OCI-LY3 (cell line): ENCODE data around the gene EGR4.
"Not testable (repeated sequence)": the region's sequence is repeated elsewhere in the genome, so short reads cannot be mapped to it uniquely, and the experiment has no call there.

Experiments
- H2AFZ ChIP-seq: fragments of 200-600, 300-600 bp; shearing (Covaris generic); 2 replicates; pipeline ENCODE4 v1.6.0; 2014; ENCODE audit warnings: antibody characterized with exemption, low read depth, low read length
- H3K27ac ChIP-seq: fragments of 200-600, 300-600 bp; sonication (generic); 2 replicates; pipeline ENCODE4 v1.5.1; 2014; ENCODE audit warnings: mild to moderate bottlenecking, low read length, moderate library complexity, mixed read lengths
- H3K27me3 ChIP-seq: fragments of 200-600, 300-600 bp; sonication (generic); 2 replicates; pipeline ENCODE4 v1.6.1; 2014; ENCODE audit warnings: low read depth, low read length, mixed read lengths
- H3K36me3 ChIP-seq: fragments of 200-600, 300-600 bp; sonication (generic); replicated peaks from 2 replicates; pipeline ENCODE3; 2014; ENCODE audit warnings: low read depth, low read length, mixed read lengths
- H3K4me1 ChIP-seq: fragments of 300-600, 200-600 bp; sonication (generic); 2 replicates; pipeline ENCODE4 v1.6.1; 2014; ENCODE audit warnings: low read length, mixed read lengths
- H3K4me2 ChIP-seq: fragments of 200-600, 300-600 bp; sonication (generic); 2 replicates; pipeline ENCODE4 v1.6.1; 2014; ENCODE audit warnings: low read length, mixed read lengths
- H3K4me3 ChIP-seq: fragments of 300-600, 200-600 bp; sonication (generic); 2 replicates; pipeline ENCODE4 v1.5.1; 2014; ENCODE audit warnings: antibody characterized with exemption, mild to moderate bottlenecking, low read length, moderate library complexity
- H3K79me2 ChIP-seq: fragments of 300-600, 200-600 bp; shearing (Covaris generic); 2 replicates; pipeline ENCODE4 v1.6.1; 2014; ENCODE audit warnings: mild to moderate bottlenecking, low read length, mixed read lengths
- H3K9ac ChIP-seq: fragments of 300-600, 200-600 bp; shearing (Covaris generic); 2 replicates; pipeline ENCODE4 v1.6.0; 2014; ENCODE audit warnings: mild to moderate bottlenecking, low read length, moderate library complexity
- H3K9me3 ChIP-seq: fragments of 200-600, 300-600 bp; shearing (Covaris generic); 2 replicates; pipeline ENCODE4 v1.6.1; 2014; ENCODE audit warnings: low read length, mixed read lengths; ENCODE audit not compliant: insufficient read depth
- H4K20me1 ChIP-seq: fragments of 200-600, 300-600 bp; sonication (generic); 2 replicates; pipeline ENCODE4 v1.6.1; 2016; ENCODE audit warnings: low read length, mixed read lengths; ENCODE audit not compliant: insufficient read depth
- EZH2phosphoT487 ChIP-seq: fragments of 200-600 bp; shearing (Covaris generic); IDR thresholded peaks from 2 replicates; pipeline ENCODE4 v1.6.1; 2018; ENCODE audit warnings: antibody characterized with exemption, mixed run types, low read depth
- TF ChIP-seq, protein P1 (sequence below): fragments of 200-600, 300-600 bp; sonication (generic); IDR thresholded peaks from 2 replicates; pipeline ENCODE4 v1.5.1; 2014; ENCODE audit warnings: antibody characterized with exemption, low read length, low read depth

EGR4 gene

DNA sequence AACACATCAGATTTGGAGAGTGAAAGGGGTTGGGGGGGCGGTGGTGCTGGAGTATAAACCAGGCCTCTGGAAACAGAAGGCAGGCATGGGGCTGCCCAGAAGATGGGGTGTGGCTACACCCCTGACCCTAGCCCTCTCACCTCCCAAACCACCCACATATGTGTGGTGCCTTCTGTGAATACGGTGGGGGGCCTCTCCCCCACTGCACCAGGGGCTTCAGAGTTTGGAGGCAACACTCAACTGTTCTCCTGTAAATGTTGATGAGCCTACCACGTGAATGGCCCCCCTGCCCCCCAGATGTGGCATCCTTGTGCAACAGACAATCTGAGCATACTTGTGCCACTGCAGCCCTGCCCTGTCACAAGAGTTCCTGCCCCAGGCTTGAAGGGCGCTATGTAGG is 28.6 kb downstream of the EGR4 start:
- H3K9me3 ChIP-seq = no peaks in the 10 kb centered on the region
- H3K27me3 ChIP-seq = no peaks in the 10 kb centered on the region
- H3K4me2 ChIP-seq = no peak overlapping the region
- peaks cover 31% of the 10 kb centered on the region for H3K36me3 ChIP-seq
- H3K9ac ChIP-seq = no peak overlapping the region
- H3K27ac ChIP-seq = no peak overlapping the region
- H3K4me3 ChIP-seq = no peak overlapping the region
- H3K79me2 ChIP-seq = peaks cover 39% of the 10 kb centered on the region
- TF ChIP-seq, protein P1, sequence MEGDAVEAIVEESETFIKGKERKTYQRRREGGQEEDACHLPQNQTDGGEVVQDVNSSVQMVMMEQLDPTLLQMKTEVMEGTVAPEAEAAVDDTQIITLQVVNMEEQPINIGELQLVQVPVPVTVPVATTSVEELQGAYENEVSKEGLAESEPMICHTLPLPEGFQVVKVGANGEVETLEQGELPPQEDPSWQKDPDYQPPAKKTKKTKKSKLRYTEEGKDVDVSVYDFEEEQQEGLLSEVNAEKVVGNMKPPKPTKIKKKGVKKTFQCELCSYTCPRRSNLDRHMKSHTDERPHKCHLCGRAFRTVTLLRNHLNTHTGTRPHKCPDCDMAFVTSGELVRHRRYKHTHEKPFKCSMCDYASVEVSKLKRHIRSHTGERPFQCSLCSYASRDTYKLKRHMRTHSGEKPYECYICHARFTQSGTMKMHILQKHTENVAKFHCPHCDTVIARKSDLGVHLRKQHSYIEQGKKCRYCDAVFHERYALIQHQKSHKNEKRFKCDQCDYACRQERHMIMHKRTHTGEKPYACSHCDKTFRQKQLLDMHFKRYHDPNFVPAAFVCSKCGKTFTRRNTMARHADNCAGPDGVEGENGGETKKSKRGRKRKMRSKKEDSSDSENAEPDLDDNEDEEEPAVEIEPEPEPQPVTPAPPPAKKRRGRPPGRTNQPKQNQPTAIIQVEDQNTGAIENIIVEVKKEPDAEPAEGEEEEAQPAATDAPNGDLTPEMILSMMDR = no peak
- no peak for TF ChIP-seq EZH2phosphoT487
- H2AFZ ChIP-seq = no peak overlapping the region
- no peaks in the 10 kb centered on the region for H3K4me1 ChIP-seq
- peaks cover 20% of the 10 kb centered on the region for H4K20me1 ChIP-seq

- Histone ChIP-seq H3K9me3 (no peaks in the 10 kb centered on the region), H3K79me2 (peaks cover 34% of the 10 kb centered on the region), H3K4me3 (no peak overlapping the region), H2AFZ (no peak overlapping the region), H3K4me2 (no peak overlapping the region), H3K9ac (no peak overlapping the region), H3K36me3 (peaks cover 36% of the 10 kb centered on the region), H3K27me3 (no peaks in the 10 kb centered on the region), H3K27ac (no peak overlapping the region), H4K20me1 (peaks cover 20% of the 10 kb centered on the region), H3K4me1 (no peaks in the 10 kb centered on the region)
- no peak for TF ChIP-seq EZH2phosphoT487
- TF ChIP-seq, protein P1 = no peak
These were observed 29.1 kb downstream of the EGR4 start for GRCh38 chr2:73264332-73264606.

- Histone ChIP-seq H3K4me2 (no peak overlapping the region), H4K20me1 (peaks cover 20% of the 10 kb centered on the region), H3K4me3 (no peak overlapping the region), H3K79me2 (peaks cover 28% of the 10 kb centered on the region), H3K27me3 (no peaks in the 10 kb centered on the region), H3K9me3 (no peaks in the 10 kb centered on the region), H3K27ac (no peak overlapping the region), H3K4me1 (no peaks in the 10 kb centered on the region), H3K36me3 (peaks cover 40% of the 10 kb centered on the region), H3K9ac (no peak overlapping the region), H2AFZ (no peak overlapping the region)
- TF ChIP-seq, protein P1 = no peak
- no peak for TF ChIP-seq EZH2phosphoT487
These were observed 29.6 kb downstream of the EGR4 start for GRCh38 chr2:73263540-73264331.

DNA sequence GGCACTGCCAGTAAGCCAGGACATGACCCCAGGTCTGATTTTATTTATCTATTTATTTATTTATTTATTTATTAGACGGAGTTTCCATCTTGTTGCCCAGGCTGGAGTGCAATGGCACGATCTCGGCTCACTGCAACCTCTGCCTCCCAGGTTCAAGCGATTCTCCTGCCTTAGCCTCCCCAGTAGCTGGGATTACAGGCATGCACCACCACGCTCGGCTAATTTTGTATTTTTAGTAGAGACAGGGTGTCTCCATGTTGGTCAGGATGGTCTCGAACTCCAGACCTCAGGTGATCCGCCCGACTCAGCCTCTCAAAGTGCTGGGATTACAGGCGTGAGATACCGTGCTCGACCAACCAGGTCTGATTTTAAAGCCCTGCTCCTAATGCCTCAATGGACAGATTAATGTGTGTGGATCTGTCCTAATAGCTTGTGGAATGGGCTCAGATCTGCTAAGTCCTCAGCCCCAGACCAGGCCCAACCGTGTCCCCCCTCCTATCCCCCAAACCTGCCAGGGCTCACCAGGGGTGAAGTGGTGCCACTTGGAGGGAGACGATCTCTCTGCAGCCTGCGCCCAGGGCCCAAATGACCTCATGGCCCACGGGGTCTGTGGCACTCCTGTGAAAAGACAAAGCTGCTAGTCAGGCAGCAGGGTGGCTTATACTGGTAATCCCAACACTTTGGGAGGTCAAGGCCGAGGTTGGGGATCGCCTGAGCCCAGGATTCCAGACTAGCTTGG is 30.5 kb downstream of the EGR4 start:
- not testable (repeated sequence) for H3K4me2 ChIP-seq, H3K27me3 ChIP-seq, H2AFZ ChIP-seq, H3K9me3 ChIP-seq, H3K27ac ChIP-seq, H3K4me1 ChIP-seq, H3K9ac ChIP-seq, H3K4me3 ChIP-seq
- Histone ChIP-seq H4K20me1 (peaks cover 13% of the 10 kb centered on the region), H3K36me3 (peaks cover 40% of the 10 kb centered on the region), H3K79me2 (peaks cover 20% of the 10 kb centered on the region)
